Stimulated activated CD4-positive, alpha-beta T cell treated with anti-CD3 and anti-CD28 coated beads, Interleukin-4, amount 100 ng/mL, for 1 hour (primary cell): ENCODE measurements around the gene MED4.

Experiments
- DNase-seq: peaks from one replicate; pipeline ENCODE4 v3.0.0-alpha.2; 2020

The MED4 gene

GRCh38 chr13:48028066-48028465 is 66.8 kb downstream of the MED4 start:
- no peak for DNase-seq
